CD4-positive, alpha-beta T cell treated with Interleukin-1 beta for 1 hour (primary cell): ENCODE data around the gene NWD2.

Source experiments
- DNase-seq, 2 donors: peaks; one replicate each; pipeline ENCODE4 v3.0.0-alpha.2; 2020 to 2022

Gene NWD2

GRCh38 chr4:37305984-37306383 lies 61.4 kb downstream of the NWD2 start:
- no peak for DNase-seq

GRCh38 chr4:37317104-37317643 lies 72.6 kb downstream of the NWD2 start:
- DNase-seq: no peak

- no peak for DNase-seq
Observed at GRCh38 chr4:37320513-37321235, 76.1 kb downstream of the NWD2 start.

- DNase-seq: no peak
Observed at GRCh38 chr4:37322122-37322521, 77.6 kb downstream of the NWD2 start.

GRCh38 chr4:37324546-37324945 lies 80.0 kb downstream of the NWD2 start:
- DNase-seq: no peak

- no peak for DNase-seq
Observed at GRCh38 chr4:37326852-37327251, 82.3 kb downstream of the NWD2 start.

- DNase-seq: no peak
Observed at GRCh38 chr4:37338972-37339371, 94.4 kb downstream of the NWD2 start.

GRCh38 chr4:37358748-37359147 lies 114.2 kb downstream of the NWD2 start:
- no peak for DNase-seq

GRCh38 chr4:37359261-37359660 lies 114.7 kb downstream of the NWD2 start:
- DNase-seq: no peak

GRCh38 chr4:37365888-37366287 lies 121.3 kb downstream of the NWD2 start:
- DNase-seq: no peak

- no peak for DNase-seq
Observed at GRCh38 chr4:37367901-37368300, 123.4 kb downstream of the NWD2 start.

- no peak for DNase-seq
Observed at GRCh38 chr4:37370052-37370451, 125.5 kb downstream of the NWD2 start.

- no peak for DNase-seq
Observed at GRCh38 chr4:37381040-37381668, 136.6 kb downstream of the NWD2 start.

GRCh38 chr4:37383579-37384229 lies 139.2 kb downstream of the NWD2 start:
- DNase-seq: peak in 1 of 2 donors; percentile 8

- DNase-seq: no peak
Observed at GRCh38 chr4:37385424-37385823, 140.9 kb downstream of the NWD2 start.

- DNase-seq: no peak
Observed at GRCh38 chr4:37388681-37389365, 144.3 kb downstream of the NWD2 start.

GRCh38 chr4:37389366-37389765 lies 144.8 kb downstream of the NWD2 start:
- no peak for DNase-seq

- DNase-seq: peak in 1 of 2 donors; percentile 31
Observed at GRCh38 chr4:37389967-37390580, 145.5 kb downstream of the NWD2 start.

GRCh38 chr4:37392521-37393255 lies 148.1 kb downstream of the NWD2 start:
- no peak for DNase-seq

GRCh38 chr4:37393321-37393720 lies 148.8 kb downstream of the NWD2 start:
- DNase-seq: no peak

- no peak for DNase-seq
Observed at GRCh38 chr4:37393889-37394288, 149.3 kb downstream of the NWD2 start.

- no peak for DNase-seq
Observed at GRCh38 chr4:37397505-37397904, 153.0 kb downstream of the NWD2 start.
